Measurements from ENCODE around the gene MYRF. TPM values are rescaled to one million over a fixed set of nuclear protein-coding genes. Genes with fewer than 3 reads are reported as not detected.
A peak's percentile ranks its signal among the peaks of the same experiment; 100 is the strongest.

MYRF gene
- total RNA-seq, 2 experiments from 2014 or later: 0.25 to 0.57 TPM

DNA sequence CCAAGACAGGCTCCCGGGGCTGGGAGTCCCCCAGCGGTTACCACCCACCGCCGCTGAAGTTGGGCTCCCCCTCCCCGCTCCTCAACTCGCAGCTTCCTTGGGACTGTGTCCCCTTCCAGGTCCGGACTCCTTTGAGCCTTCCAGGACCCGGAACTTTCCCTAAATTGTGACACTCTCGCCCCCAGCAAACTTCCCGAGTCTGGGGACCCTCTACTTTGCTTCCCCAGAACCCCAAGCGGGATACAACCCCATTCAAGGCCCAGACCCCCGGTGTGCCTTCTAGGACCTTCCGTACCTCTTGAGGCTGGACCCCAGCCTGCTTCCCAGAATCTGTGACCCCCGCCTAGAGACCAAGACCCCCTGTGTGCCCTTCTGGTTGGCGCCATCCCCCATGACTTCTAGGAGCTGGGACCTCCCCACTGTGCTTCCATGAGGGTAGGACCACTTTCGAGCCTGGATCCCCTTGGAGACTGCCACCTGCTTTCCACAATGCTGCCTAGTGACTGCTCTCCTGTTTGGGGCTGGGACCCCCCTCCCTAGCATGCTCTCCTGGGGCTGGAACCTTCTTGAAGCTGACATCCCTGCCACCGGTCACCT, 587 bp downstream of the MYRF start:
- H3K4me3 Mint-ChIP-seq: peak overlapping the region; percentile 55
- POLR2A ChIA-PET: interaction anchor here (1.1 kb wide), 1 partner anchor 39 kb away, joined by 4 read pairs; no protein-coding TSS in a partner anchor
- CTCF ChIA-PET: interaction anchor here (0.6 to 1.1 kb wide), 4 partner anchors 11 to 355 kb away, joined by 3 to 4 read pairs (median 3); no protein-coding TSS in a partner anchor
- H3K4me1 Mint-ChIP-seq: peaks cover 9% of the 10 kb centered on the region
- H3K9me3 Mint-ChIP-seq (ENCODE audit: low read depth): no peaks in the 10 kb centered on the region
- peaks cover 28% of the 10 kb centered on the region for H3K27me3 Mint-ChIP-seq
- no peak for DNase-seq
- intact Hi-C loops (cut with DNase I, micrococcal nuclease): loop anchor here (1.0 to 5.0 kb wide), 4 partner anchors 23 to 356 kb away; no protein-coding TSS in a partner anchor
- H3K27ac Mint-ChIP-seq: no peak overlapping the region
- no peaks in the 10 kb centered on the region for H3K36me3 Mint-ChIP-seq (ENCODE audit: low read depth)
- ATAC-seq: no peak

DNA sequence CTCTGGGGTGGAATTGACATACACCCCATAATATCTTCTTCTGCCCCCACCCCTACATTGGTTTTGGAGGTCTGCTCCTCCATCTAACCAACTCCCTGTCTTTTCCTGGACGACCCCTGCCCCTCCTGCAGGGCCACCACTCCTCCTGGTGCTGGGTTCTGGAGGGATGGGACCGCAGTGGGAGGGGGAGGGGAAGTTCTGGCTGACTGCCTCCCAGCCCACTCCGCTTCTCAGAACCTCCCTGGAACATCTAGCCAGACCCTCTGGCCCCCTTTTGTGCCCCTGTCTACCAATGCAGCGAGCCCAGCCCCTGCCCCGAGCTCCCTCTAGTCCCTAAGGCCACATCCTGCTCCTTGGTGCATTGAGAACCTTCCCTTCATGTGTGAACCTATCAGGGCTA, 1.2 kb downstream of the MYRF start:
- ATAC-seq (no peak), DNase-seq (no peak)
- Mint-ChIP-seq H3K36me3 (ENCODE audit: low read depth) (no peaks in the 10 kb centered on the region), H3K4me3 (no peak overlapping the region), H3K27me3 (peaks cover 28% of the 10 kb centered on the region), H3K9me3 (ENCODE audit: low read depth) (no peaks in the 10 kb centered on the region), H3K4me1 (peaks cover 9% of the 10 kb centered on the region), H3K27ac (no peak overlapping the region)
- POLR2A ChIA-PET: interaction anchor here (1.1 kb wide), 1 partner anchor 38 kb away, joined by 4 read pairs; no protein-coding TSS in a partner anchor
- intact Hi-C loops (cut with DNase I, micrococcal nuclease): loop anchor here (2.0 to 5.0 kb wide), 3 partner anchors 194 to 355 kb away; no protein-coding TSS in a partner anchor
- CTCF ChIA-PET: interaction anchor here (0.8 to 1.1 kb wide), 3 partner anchors 12 to 355 kb away, joined by 3 to 4 read pairs (median 3); no protein-coding TSS in a partner anchor

DNA sequence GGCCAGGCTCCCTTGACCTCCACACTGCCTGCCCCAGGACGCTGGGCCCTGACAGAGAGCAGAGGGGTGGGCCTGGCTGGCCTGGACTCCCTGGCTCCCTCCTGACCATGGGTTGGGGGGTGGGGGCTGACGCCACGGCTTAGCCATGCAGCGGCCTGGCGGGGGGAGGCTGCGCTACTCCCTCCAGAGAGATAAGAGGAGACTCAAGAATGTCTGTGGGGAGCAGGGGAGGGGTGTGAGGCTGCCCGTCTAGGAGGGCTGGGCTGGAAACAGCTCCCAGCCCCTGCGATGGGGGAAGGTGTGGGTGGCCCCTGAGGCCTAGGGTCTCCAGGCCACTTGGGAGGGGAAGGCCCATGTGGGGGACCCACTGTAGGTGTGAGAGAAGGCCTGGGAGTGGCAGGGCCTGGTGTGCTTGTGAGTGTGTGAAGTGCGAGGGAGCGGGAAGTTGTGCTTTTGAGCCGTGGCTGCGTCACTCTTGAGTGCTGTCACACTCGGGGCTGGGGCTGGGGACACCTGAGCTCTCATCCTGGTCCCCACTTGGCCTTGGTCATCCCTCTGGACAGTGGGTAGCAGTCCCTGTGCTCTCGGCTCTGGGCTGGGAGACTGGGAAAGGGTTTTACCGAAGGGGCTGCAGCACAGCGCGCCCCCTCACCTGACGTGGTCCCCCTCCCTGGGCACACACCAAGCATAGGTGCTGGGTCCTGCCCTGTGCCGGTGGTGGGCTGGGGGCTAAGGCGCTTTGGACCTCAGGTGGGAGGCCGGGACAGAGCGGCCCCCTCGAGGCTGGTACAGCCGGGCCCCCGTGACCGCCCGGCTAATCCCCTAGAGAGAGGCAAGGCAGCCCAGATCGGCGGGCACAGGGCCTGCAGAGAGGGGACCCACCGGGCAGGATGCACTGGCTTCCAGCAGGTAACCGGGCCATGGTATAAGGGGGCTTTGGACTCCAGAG, 2.4 kb downstream of the MYRF start:
- ChIA-PET CTCF (interaction anchor here (0.6 kb wide), 1 partner anchor 360 kb away, joined by 3 read pairs; no protein-coding TSS in a partner anchor), POLR2A (no interaction called here)
- no peaks in the 10 kb centered on the region for H3K9me3 Mint-ChIP-seq (ENCODE audit: low read depth)

DNA sequence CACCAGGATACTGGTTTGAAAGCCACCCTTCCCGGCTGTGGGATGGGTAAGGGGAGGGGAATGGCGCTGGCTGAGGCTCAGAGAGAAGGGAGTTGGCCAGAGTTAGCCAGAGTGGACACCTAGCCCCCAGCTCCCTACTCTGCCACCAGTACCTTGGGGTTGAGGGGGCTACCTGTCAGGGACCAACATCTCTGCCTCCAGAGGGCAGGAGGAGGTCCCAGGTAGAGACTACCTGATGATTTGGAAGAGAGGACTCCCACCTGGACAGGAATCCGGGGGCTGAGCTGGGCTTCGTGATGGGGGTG, 3.7 kb downstream of the MYRF start:
- Mint-ChIP-seq H3K4me1 (peaks cover 9% of the 10 kb centered on the region), H3K27ac (no peak overlapping the region), H3K4me3 (no peak overlapping the region), H3K9me3 (ENCODE audit: low read depth) (no peaks in the 10 kb centered on the region), H3K36me3 (ENCODE audit: low read depth) (no peaks in the 10 kb centered on the region), H3K27me3 (peaks cover 18% of the 10 kb centered on the region)
- POLR2A ChIA-PET: interaction anchor here (0.7 kb wide), 1 partner anchor 14 kb away, joined by 3 read pairs; no protein-coding TSS in a partner anchor
- ATAC-seq (no peak), DNase-seq (no peak)
- intact Hi-C loops (cut with DNase I, micrococcal nuclease): no loop called here
- CTCF ChIA-PET: no interaction called here

More for the DNA sequence above, 2.4 kb downstream of the MYRF start:
- Mint-ChIP-seq H3K36me3 (ENCODE audit: low read depth) (no peaks in the 10 kb centered on the region), H3K4me3 (no peak overlapping the region), H3K27ac (no peak overlapping the region), H3K27me3 (peaks cover 23% of the 10 kb centered on the region), H3K4me1 (peaks cover 9% of the 10 kb centered on the region)
- DNase-seq (no peak), ATAC-seq (no peak)
- intact Hi-C loops (cut with DNase I, micrococcal nuclease): loop anchor here (5.0 kb wide), 2 partner anchors 192 to 352 kb away; no protein-coding TSS in a partner anchor

DNA sequence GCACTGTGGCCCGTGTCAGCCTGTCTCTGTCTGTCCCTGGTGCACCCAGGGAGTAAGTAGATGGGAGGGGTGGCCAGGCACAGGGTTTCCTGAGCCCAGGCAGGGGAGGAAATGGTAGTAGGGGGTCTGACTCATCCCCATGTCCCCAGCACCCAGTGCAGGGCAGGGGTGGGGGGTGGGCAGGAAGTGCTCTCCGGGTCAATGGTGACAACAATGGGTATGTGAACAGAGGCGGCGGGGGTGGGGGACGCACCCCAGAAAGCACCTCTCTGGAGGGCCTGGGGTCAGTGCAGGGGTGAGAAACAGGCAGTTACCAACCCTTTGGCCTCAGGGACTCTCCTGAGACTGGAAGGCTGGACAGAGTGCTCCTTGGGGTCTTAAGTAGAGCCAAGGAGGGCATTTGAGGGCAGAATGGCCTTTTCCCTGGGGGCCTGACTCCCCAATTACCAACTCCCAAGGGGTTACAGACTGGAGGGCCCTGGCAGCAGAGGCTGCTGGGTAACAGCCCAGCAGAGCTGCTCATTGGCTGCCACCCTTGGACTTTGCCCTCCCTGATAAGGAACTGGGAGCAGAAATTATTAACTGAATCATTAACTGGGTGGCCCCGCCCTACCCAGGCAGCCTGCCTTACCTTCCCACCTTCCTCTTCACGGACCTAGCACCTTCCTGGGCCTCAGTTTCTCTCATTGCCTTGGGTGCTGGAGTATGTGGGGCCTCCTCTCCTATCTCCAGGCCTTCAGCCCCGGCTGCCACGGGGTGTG, 4.2 kb downstream of the MYRF start:
- DNase-seq (peak; percentile 56), ATAC-seq (peak; percentile 73)
- intact Hi-C loops (cut with DNase I, micrococcal nuclease): no loop called here
- H3K36me3 Mint-ChIP-seq (ENCODE audit: low read depth): no peaks in the 10 kb centered on the region
- H3K4me1 Mint-ChIP-seq: peaks cover 9% of the 10 kb centered on the region
- H3K9me3 Mint-ChIP-seq (ENCODE audit: low read depth): no peaks in the 10 kb centered on the region
- H3K4me3 Mint-ChIP-seq: no peak overlapping the region
- H3K27me3 Mint-ChIP-seq: peaks cover 15% of the 10 kb centered on the region
- no peak overlapping the region for H3K27ac Mint-ChIP-seq
- CTCF ChIA-PET: no interaction called here
- POLR2A ChIA-PET: interaction anchor here (0.7 kb wide), 1 partner anchor 15 kb away, joined by 3 read pairs; no protein-coding TSS in a partner anchor

DNA sequence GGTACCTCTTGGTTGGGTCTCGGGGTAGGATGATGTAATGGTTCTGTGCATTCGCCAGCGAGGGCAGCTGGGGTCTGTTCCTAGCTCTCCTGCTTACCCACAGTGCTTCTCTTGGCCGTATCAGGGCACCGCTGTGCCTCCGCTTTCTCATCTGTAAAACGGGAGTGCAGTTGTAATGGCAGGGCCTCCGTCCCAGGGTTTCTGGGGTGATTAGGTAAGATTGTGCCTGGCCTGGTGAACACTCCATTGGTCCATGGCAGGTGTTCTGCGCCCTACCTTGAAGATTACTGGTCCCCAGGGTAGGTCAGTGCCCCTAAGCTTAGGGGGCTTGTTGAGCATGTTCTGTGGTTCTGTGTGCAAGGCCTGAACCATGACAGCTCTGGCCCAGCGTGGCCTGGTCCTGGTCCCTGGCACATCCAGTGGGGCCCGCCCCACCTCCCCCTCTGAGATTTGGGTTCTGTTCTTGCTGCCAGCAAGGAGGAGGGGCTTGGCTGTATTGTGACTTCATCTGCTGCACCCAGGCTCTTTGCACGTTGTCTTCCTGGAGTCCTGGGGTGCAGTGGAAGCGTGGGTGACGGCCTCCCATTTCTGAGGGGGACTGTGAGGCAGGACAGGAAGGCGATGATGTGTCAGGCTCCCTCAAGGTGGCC, 4.9 kb downstream of the MYRF start:
- peaks cover 7% of the 10 kb centered on the region for H3K4me1 Mint-ChIP-seq
- ChIA-PET CTCF (no interaction called here), POLR2A (no interaction called here)
- peaks cover 10% of the 10 kb centered on the region for H3K27me3 Mint-ChIP-seq
- DNase-seq: no peak
- H3K9me3 Mint-ChIP-seq (ENCODE audit: low read depth): no peaks in the 10 kb centered on the region
- H3K36me3 Mint-ChIP-seq (ENCODE audit: low read depth): no peaks in the 10 kb centered on the region
- H3K27ac Mint-ChIP-seq: no peak overlapping the region
- intact Hi-C loops (cut with DNase I, micrococcal nuclease): no loop called here
- no peak for ATAC-seq
- H3K4me3 Mint-ChIP-seq: no peak overlapping the region

DNA sequence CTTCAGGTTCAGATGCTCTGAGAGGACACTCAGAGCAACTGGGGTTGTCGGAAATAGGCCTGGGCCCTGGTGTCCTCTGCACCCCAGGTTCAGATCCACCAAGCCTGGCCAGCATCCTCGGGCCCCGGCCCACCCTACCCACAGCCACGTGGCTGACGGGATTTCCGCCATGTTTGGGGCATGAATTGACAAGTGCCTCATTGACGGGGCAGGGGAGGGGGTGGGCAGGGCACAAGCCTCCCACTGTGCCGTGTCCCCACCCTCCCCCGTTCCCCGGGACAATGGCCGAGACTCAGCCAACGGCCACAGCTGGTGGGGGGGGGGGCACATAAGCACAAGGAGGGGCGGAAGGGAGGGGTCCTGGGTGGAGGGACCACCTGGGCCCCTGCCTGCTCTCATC, 8.5 kb downstream of the MYRF start:
- Mint-ChIP-seq H3K27me3 (no peaks in the 10 kb centered on the region), H3K4me1 (peaks cover 4% of the 10 kb centered on the region)
- CTCF ChIA-PET: no interaction called here

DNA sequence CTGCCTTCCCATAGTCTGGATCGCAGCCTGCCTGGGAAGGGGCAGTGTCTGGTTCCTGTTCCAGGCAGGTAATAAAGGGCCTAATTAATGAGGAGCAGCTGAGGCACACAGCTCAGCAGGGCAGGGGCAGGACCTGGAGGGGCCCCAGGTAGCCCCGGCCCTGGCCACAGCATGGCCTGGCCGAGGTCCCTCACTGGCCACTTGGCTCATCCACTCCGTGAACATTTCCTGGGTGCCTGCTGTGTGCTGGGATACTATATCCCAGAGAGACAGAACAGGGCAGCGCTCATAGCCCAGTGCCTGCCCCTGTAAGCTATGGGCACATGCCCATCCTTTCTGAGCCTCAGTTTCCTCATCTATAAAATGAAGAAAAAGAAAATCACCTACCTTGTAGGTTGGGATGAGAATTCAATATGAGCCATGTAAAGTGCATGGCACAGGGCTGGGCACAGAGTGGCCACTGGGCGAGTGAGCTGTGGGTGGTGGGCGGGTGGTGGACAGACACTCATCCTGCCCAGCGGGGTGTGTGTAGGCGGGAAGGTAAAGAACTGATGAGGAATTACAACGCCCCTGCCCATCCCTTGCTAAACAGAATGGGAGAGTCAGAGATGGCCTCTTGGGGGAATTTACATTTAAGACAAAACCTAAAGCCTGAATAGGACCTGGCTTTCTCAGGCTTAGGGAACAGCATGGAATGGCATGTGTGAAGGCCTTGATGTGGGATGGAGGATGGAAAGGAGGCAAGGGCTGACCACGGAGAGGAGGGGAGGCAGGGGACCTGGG, 9.2 kb downstream of the MYRF start:
- DNase-seq: no peak
- ATAC-seq: no peak
- ChIA-PET POLR2A (no interaction called here), CTCF (no interaction called here)
- H3K4me3 Mint-ChIP-seq: no peak overlapping the region
- H3K4me1 Mint-ChIP-seq: no peaks in the 10 kb centered on the region
- no peaks in the 10 kb centered on the region for H3K36me3 Mint-ChIP-seq (ENCODE audit: low read depth)
- no peaks in the 10 kb centered on the region for H3K9me3 Mint-ChIP-seq (ENCODE audit: low read depth)
- no peak overlapping the region for H3K27ac Mint-ChIP-seq
- intact Hi-C loops (cut with DNase I, micrococcal nuclease): no loop called here
- no peaks in the 10 kb centered on the region for H3K27me3 Mint-ChIP-seq

More for the DNA sequence above, 8.5 kb downstream of the MYRF start:
- Mint-ChIP-seq H3K36me3 (ENCODE audit: low read depth) (no peaks in the 10 kb centered on the region), H3K4me3 (no peak overlapping the region), H3K9me3 (ENCODE audit: low read depth) (no peaks in the 10 kb centered on the region), H3K27ac (no peak overlapping the region)
- POLR2A ChIA-PET: no interaction called here
- no peak for ATAC-seq
- no peak for DNase-seq
- intact Hi-C loops (cut with DNase I, micrococcal nuclease): no loop called here

DNA sequence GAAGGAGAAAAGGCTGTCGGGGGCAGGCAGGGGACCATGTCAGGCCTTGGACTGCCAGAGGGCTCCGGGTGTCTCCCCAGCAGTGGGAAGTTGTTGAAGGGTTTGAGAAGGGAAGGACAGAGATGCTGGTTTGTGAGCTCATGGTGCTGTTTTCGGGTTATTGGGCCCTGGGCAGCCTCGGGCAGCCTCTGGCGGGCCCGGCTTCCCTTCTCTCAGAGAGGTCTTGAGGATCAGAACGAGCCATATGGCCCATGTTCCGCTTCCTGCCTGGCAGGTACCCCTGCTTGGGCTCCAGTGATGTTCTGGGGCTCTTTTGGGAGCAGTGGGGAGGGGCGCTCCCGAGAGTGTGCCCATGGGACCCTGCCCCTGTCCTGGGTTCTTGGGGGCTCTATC, 9.8 kb downstream of the MYRF start:
- ChIA-PET POLR2A (no interaction called here), CTCF (no interaction called here)
- intact Hi-C loops (cut with DNase I, micrococcal nuclease): no loop called here
- Mint-ChIP-seq H3K36me3 (ENCODE audit: low read depth) (no peaks in the 10 kb centered on the region), H3K27me3 (no peaks in the 10 kb centered on the region), H3K4me1 (no peaks in the 10 kb centered on the region), H3K27ac (no peak overlapping the region), H3K9me3 (ENCODE audit: low read depth) (no peaks in the 10 kb centered on the region), H3K4me3 (no peak overlapping the region)
- DNase-seq: no peak
- ATAC-seq: no peak

DNA sequence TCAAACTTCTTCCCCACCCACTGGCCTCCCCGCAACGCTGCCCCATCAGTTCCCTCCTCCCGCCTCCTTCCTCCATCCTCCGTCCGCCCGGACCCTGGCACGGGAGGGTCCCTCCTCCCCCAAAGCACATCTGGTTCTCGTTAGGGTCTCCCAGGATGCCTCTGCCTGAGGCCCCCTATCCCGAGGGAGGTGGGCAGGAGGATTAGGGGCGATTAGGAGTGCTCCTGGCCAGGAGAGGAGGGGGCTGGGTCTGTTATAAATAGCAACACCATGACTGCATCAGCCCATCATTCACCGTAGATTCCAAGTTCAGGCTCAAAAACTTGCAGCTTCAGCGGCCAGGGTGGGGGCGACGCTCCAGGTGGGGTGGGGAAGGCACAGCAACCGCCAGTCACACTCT, 10.4 kb downstream of the MYRF start:
- DNase-seq (no peak), ATAC-seq (no peak)
- intact Hi-C loops (cut with DNase I, micrococcal nuclease): no loop called here
- H3K4me1 Mint-ChIP-seq: no peaks in the 10 kb centered on the region
- H3K36me3 Mint-ChIP-seq (ENCODE audit: low read depth): no peaks in the 10 kb centered on the region
- H3K4me3 Mint-ChIP-seq: no peak overlapping the region
- ChIA-PET CTCF (no interaction called here), POLR2A (no interaction called here)
- H3K9me3 Mint-ChIP-seq (ENCODE audit: low read depth): no peaks in the 10 kb centered on the region
- H3K27me3 Mint-ChIP-seq: no peaks in the 10 kb centered on the region
- H3K27ac Mint-ChIP-seq: no peak overlapping the region

Measured in activated CD4-positive, alpha-beta T cell treated with anti-CD3 and anti-CD28 coated beads for 36 hours (primary cell).